ENCODE data around the gene SBF2. TPM values are rescaled to one million over a fixed set of nuclear protein-coding genes. Genes with fewer than 3 reads are reported as not detected.

Gene SBF2
- total RNA-seq, 1 donor from 2014 or later, result 34.5 TPM

- Histone ChIP-seq H3K27me3 (no peaks in the 10 kb centered on the region), H3K27ac (no peak overlapping the region), H3K36me3 (no peaks in the 10 kb centered on the region), H3K9me3 (peaks cover 0 to 3% of the 10 kb centered on the region in 2 donors), H3K4me1 (no peaks in the 10 kb centered on the region), H3K4me3 (no peak overlapping the region)
- TF ChIP-seq, protein P1, sequence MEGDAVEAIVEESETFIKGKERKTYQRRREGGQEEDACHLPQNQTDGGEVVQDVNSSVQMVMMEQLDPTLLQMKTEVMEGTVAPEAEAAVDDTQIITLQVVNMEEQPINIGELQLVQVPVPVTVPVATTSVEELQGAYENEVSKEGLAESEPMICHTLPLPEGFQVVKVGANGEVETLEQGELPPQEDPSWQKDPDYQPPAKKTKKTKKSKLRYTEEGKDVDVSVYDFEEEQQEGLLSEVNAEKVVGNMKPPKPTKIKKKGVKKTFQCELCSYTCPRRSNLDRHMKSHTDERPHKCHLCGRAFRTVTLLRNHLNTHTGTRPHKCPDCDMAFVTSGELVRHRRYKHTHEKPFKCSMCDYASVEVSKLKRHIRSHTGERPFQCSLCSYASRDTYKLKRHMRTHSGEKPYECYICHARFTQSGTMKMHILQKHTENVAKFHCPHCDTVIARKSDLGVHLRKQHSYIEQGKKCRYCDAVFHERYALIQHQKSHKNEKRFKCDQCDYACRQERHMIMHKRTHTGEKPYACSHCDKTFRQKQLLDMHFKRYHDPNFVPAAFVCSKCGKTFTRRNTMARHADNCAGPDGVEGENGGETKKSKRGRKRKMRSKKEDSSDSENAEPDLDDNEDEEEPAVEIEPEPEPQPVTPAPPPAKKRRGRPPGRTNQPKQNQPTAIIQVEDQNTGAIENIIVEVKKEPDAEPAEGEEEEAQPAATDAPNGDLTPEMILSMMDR (IDR thresholded peaks at IDR 0.05), result no peak
- no peak for DNase-seq (ENCODE audit: low spot score in 2 of 2)
- intact Hi-C loops (cut with DNase I), result no loop called here
Measured at GRCh38 chr11:10072142-10072541, 221.9 kb downstream of the SBF2 start.

GRCh38 chr11:10067629-10068300, 226.3 kb downstream of the SBF2 start:
- Histone ChIP-seq H3K4me3 (no peak overlapping the region), H3K27ac (no peak overlapping the region), H3K4me1 (no peaks in the 10 kb centered on the region), H3K27me3 (no peaks in the 10 kb centered on the region), H3K36me3 (no peaks in the 10 kb centered on the region), H3K9me3 (peaks cover 0 to 3% of the 10 kb centered on the region in 2 donors)
- intact Hi-C loops (cut with DNase I), result no loop called here
- no peak for DNase-seq (ENCODE audit: low spot score in 2 of 2)
- TF ChIP-seq, protein P1 (IDR thresholded peaks at IDR 0.05), result no peak

- no peak overlapping the region for H3K27ac ChIP-seq
- no peaks in the 10 kb centered on the region for H3K36me3 ChIP-seq
- H3K9me3 ChIP-seq, result peaks cover 0 to 12% of the 10 kb centered on the region in 2 donors
- H3K4me3 ChIP-seq, result no peak overlapping the region
- no peaks in the 10 kb centered on the region for H3K4me1 ChIP-seq
- intact Hi-C loops (cut with DNase I), result no loop called here
- no peak for DNase-seq (ENCODE audit: low spot score in 2 of 2)
- no peaks in the 10 kb centered on the region for H3K27me3 ChIP-seq
- TF ChIP-seq, protein P1 (IDR thresholded peaks at IDR 0.05), result no peak
Measured at GRCh38 chr11:10066441-10066840, 227.6 kb downstream of the SBF2 start.

DNA sequence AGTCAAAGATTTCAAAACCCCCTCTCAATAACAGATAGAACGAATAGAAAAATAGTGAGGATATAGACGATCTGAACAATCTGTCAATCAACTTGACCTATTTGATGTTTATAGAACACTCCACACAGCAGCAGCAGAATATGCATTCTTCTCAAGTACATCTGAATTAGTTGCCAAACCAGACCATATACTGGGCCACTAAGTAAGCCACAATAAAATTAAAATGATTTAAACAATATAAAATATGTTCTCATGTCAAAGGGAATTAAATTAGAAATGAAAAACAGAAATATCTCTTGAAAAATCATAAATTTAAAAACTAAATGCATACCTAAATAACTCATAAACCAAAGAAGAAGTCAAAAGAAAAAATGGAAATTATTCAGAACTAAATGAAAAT, 229.2 kb downstream of the SBF2 start:
- Histone ChIP-seq H3K27ac (no peak overlapping the region), H3K4me1 (no peaks in the 10 kb centered on the region), H3K27me3 (no peaks in the 10 kb centered on the region), H3K36me3 (no peaks in the 10 kb centered on the region), H3K4me3 (no peak overlapping the region), H3K9me3 (peaks cover 0 to 21% of the 10 kb centered on the region in 2 donors)
- no peak for DNase-seq (ENCODE audit: low spot score in 2 of 2)
- intact Hi-C loops (cut with DNase I), result no loop called here
- TF ChIP-seq, protein P1 (IDR thresholded peaks at IDR 0.05), result no peak

DNA sequence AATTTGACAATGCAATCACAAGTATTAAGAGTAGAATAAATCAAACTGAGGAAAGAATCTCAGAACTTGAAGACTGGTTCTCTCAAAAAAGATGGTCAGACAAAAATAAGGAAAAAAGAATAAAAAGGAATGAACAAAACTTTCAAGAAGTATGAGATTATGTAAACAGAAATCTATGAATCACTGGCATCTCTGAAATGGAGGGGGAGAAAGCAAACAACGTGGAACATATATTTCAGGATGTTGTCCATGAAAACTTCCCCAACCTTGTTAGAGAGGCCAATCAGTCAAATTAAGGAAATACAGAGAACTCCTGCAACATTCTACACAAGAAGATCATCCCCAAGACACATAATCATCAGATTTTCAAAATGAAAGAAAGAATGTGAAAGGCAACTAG, 235.7 kb downstream of the SBF2 start:
- TF ChIP-seq, protein P1 (IDR thresholded peaks at IDR 0.05), result no peak
- H3K36me3 ChIP-seq, result no peaks in the 10 kb centered on the region
- no peaks in the 10 kb centered on the region for H3K27me3 ChIP-seq
- H3K4me1 ChIP-seq, result no peaks in the 10 kb centered on the region
- intact Hi-C loops (cut with DNase I), result no loop called here
- H3K4me3 ChIP-seq, result no peak overlapping the region
- H3K9me3 ChIP-seq, result peaks cover 0 to 31% of the 10 kb centered on the region in 2 donors
- no peak for DNase-seq (ENCODE audit: low spot score in 2 of 2)
- H3K27ac ChIP-seq, result no peak overlapping the region
